SU-DHL-6 (cell line): ENCODE data around the gene ARHGEF19.

Source experiments
- CTCF ChIP-seq: fragments of 200-600 bp; sonication (generic); IDR thresholded peaks from one replicate; pipeline ENCODE4 v1.5.1; 2017; ENCODE audit warnings: antibody characterized with exemption, mild to moderate bottlenecking, low read length, moderate library complexity; ENCODE audit not compliant: insufficient read depth, poor library complexity, severe bottlenecking
- EZH2phosphoT487 ChIP-seq: fragments of 200-600 bp; sonication (generic), shearing (Covaris generic); conservative IDR thresholded peaks from 2 replicates; pipeline ENCODE4 v1.6.1; 2018; ENCODE audit warnings: mild to moderate bottlenecking, antibody characterized with exemption, low read length, moderate library complexity, mixed read lengths

DNA sequence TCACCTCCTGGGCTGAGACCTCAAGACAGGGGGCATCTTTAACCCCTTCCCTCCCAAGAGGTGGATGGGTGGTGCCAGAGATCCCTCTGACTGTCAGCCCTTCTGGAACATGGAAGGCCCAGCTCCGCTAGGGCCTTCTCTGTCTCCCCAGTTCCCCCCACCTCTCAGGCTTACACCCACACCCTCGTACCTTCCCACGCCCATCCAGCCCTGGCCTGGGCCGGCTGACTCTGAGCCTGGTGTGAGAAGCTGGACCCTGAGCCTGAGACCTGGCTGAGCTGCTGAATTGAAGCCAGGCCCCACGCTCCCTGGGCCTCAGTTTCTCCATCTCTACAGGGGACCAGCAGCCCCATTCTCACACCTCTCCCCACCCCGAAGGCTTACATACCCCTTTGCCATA, 61.9 kb downstream of the ARHGEF19 start:
- TF ChIP-seq CTCF (no peak), EZH2phosphoT487 (no peak)
